Duodenal mucosa (tissue), 2 donors: ENCODE results near the gene PBOV1.

Experiments used
- H3K27ac ChIP-seq: one replicate; pipeline ENCODE4 v1.7.0; 2013; ENCODE audit warnings: low read depth, low read length
- H3K27me3 ChIP-seq, 2 donors: one replicate each; pipeline ENCODE4 v1.7.0; 2013; ENCODE audit warnings: low read length in 2 of 2, control low read depth in 1 of 2; ENCODE audit not compliant: insufficient read depth in 2 of 2, control insufficient read depth in 1 of 2
- H3K36me3 ChIP-seq, 2 donors: one replicate each; pipeline ENCODE4 v1.7.0; 2013; ENCODE audit warnings: low read length in 2 of 2, control low read depth in 1 of 2; ENCODE audit not compliant: insufficient read depth in 2 of 2, control insufficient read depth in 1 of 2
- H3K4me1 ChIP-seq, 2 donors: one replicate each; pipeline ENCODE4 v1.7.0; 2013; ENCODE audit warnings: low read length in 2 of 2, control low read depth in 1 of 2; ENCODE audit not compliant: insufficient read depth in 2 of 2, control insufficient read depth in 1 of 2
- H3K4me3 ChIP-seq, 2 donors: one replicate each; pipeline ENCODE4 v1.7.0; 2013; ENCODE audit warnings: low read length in 2 of 2, low read depth in 1 of 2
- H3K9ac ChIP-seq, 2 donors: one replicate each; pipeline ENCODE4 v1.7.0; 2013; ENCODE audit warnings: low read length in 2 of 2, low read depth in 1 of 2
- H3K9me3 ChIP-seq, 2 donors: one replicate each; pipeline ENCODE4 v1.7.0; 2013; ENCODE audit warnings: low read length in 2 of 2, control low read depth in 1 of 2; ENCODE audit not compliant: control insufficient read depth in 1 of 2

PBOV1 gene

DNA sequence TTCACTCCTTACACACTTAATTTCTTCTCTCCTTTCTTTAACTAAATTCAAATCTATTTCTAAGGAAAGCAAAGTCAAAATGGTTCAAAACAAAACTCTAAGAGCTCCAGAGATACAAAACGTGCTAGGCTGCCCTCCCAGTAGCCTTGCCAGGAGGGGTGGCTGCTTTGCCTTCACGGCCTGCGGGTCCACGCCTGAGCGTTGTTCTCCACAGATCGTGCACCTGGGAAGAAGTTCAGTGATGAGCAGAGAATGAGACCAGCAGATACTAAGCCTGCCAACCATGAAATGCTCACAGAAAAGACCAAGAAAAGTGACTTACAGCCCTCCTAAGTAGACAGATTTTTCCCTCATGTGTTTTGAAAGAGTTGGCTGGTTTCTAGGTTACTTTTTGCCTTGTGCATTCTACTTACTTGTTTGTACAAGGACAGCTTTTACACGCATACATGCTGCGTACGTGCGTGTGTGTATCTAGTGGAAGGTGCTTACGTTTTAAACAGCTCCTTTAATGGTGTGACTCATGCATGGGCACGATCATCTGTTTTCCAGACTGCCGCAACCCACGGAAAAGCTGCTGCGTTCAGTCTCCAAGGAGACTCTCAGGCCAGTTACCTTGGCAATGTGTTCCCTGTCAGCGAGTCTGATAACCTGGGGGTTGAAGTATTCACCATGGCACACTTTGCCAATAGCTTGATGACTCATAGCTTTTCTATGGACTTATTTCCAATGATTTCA is 32.4 kb upstream of the PBOV1 start:
- Histone ChIP-seq H3K36me3 (no peaks in the 10 kb centered on the region), H3K9ac (no peak overlapping the region), H3K4me1 (no peaks in the 10 kb centered on the region), H3K27ac (no peak overlapping the region), H3K4me3 (no peak overlapping the region), H3K27me3 (no peaks in the 10 kb centered on the region), H3K9me3 (no peaks in the 10 kb centered on the region)

DNA sequence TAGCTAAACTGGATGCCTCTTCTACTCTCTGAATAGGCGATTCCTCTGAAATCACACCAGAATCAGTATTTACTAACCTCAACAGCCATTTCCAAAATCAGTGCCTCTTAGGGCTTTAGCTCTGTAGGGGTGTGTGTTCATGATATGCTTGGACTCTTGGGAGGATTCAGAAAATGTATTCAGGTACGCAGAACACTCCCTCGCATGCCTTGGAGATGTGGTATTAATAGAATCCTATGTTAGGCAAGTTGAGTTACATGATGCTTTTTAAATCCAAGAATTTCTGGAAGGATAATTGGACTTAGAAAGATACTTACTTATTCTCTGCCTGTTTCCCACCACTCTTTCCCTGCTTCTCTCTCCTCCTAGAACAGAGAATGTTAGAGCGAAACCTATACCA is 31.8 kb upstream of the PBOV1 start:
- H3K27me3 ChIP-seq: no peaks in the 10 kb centered on the region
- no peaks in the 10 kb centered on the region for H3K36me3 ChIP-seq
- H3K4me3 ChIP-seq: no peak overlapping the region
- H3K9ac ChIP-seq: no peak overlapping the region
- no peaks in the 10 kb centered on the region for H3K4me1 ChIP-seq
- H3K9me3 ChIP-seq: no peaks in the 10 kb centered on the region
- H3K27ac ChIP-seq: no peak overlapping the region

DNA sequence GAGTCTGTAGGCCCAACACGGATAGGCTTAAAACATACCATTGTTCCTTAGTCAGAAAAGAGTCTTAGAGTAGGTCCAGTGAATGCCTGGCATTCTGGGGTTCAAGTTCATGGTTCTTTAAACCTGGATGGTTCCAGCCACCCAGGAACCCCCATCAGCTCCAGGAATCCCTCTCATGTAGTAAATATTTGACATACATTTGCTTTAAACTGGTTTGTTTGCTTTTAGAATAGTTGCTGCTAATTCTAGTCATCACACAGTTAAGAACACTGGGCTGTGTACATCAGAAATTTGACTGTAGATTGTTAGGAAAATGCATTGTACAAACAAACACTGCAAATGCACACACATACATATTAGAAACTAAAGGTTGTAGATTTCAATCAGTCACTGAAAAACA is 30.6 kb upstream of the PBOV1 start:
- H3K36me3 ChIP-seq: no peaks in the 10 kb centered on the region
- H3K27me3 ChIP-seq: no peaks in the 10 kb centered on the region
- no peaks in the 10 kb centered on the region for H3K9me3 ChIP-seq
- H3K4me3 ChIP-seq: no peak overlapping the region
- no peak overlapping the region for H3K27ac ChIP-seq
- no peak overlapping the region for H3K9ac ChIP-seq
- no peaks in the 10 kb centered on the region for H3K4me1 ChIP-seq

GRCh38 chr6:138248011-138248410 is 29.7 kb upstream of the PBOV1 start:
- no peak overlapping the region for H3K27ac ChIP-seq
- no peaks in the 10 kb centered on the region for H3K27me3 ChIP-seq
- no peaks in the 10 kb centered on the region for H3K4me1 ChIP-seq
- H3K9ac ChIP-seq: no peak overlapping the region
- no peak overlapping the region for H3K4me3 ChIP-seq
- H3K36me3 ChIP-seq: no peaks in the 10 kb centered on the region
- H3K9me3 ChIP-seq: no peaks in the 10 kb centered on the region

DNA sequence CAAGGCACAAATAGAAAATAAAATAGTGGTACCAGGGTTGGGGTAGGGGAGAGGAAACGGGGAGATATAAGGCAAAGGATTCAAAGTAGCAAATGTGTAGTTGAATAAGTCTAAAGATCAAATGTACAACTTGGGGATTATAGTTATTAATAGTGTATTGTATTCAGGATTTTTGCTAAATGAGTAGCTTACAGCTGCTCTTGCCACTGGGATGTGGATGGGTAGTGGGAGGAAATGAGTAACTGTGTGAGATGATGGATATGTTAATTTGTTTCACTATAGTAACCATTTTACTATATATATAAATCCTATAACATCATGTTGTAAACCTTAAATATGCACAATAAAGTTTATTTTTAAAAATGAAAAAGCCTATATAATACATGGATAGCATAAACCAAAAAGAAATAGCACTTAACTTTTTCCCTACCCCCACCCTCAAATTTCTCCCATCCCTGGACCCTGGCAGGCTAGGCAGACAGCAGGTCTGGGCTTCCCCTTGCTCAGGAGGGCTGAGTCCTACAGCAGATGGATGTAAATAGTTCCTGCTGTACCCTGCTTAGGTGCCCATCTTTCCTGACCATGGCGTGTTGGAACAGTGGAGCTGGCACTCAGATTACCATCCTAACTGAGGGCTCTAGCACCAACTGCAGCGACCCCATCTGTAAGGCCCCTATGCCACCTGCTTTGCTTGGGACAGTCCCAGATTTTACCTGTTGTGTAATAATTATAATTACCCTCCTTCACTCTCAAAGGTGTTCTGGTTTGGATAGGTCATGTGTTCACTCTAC is 28.6 kb upstream of the PBOV1 start:
- Histone ChIP-seq H3K27me3 (no peaks in the 10 kb centered on the region), H3K27ac (no peak overlapping the region), H3K36me3 (no peaks in the 10 kb centered on the region), H3K4me3 (no peak overlapping the region), H3K9me3 (no peaks in the 10 kb centered on the region), H3K4me1 (no peaks in the 10 kb centered on the region), H3K9ac (no peak overlapping the region)

DNA sequence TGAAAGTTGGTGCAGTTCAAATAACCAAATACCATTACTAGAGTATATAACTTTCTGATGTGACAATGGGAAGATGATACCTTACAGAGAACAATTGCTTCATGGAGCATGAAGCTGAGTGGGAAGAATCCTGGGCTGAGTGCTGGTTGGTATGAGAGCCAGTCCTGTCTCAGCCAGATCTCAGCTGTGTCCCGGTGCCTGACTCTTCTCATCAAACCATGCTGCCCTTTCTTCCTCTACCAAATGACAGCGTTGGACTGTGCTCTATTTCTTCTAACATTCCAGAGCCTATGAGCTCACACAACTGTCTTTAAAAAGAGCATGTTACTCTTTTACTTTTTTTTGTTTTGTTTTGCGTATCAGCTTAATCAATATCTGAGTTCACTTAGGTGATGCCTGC is 27.5 kb upstream of the PBOV1 start:
- no peak overlapping the region for H3K4me3 ChIP-seq
- H3K9me3 ChIP-seq: no peaks in the 10 kb centered on the region
- H3K27ac ChIP-seq: no peak overlapping the region
- no peaks in the 10 kb centered on the region for H3K36me3 ChIP-seq
- no peaks in the 10 kb centered on the region for H3K4me1 ChIP-seq
- H3K27me3 ChIP-seq: no peaks in the 10 kb centered on the region
- no peak overlapping the region for H3K9ac ChIP-seq

- Histone ChIP-seq H3K36me3 (no peaks in the 10 kb centered on the region), H3K9me3 (no peaks in the 10 kb centered on the region), H3K4me1 (no peaks in the 10 kb centered on the region), H3K27ac (no peak overlapping the region), H3K9ac (no peak overlapping the region), H3K27me3 (no peaks in the 10 kb centered on the region), H3K4me3 (no peak overlapping the region)
Measured at GRCh38 chr6:138242987-138243592, 24.8 kb upstream of the PBOV1 start.

GRCh38 chr6:138241934-138242333 is 23.6 kb upstream of the PBOV1 start:
- Histone ChIP-seq H3K9ac (no peak overlapping the region), H3K9me3 (no peaks in the 10 kb centered on the region), H3K4me3 (no peak overlapping the region), H3K36me3 (no peaks in the 10 kb centered on the region), H3K27me3 (no peaks in the 10 kb centered on the region), H3K4me1 (no peaks in the 10 kb centered on the region), H3K27ac (no peak overlapping the region)

DNA sequence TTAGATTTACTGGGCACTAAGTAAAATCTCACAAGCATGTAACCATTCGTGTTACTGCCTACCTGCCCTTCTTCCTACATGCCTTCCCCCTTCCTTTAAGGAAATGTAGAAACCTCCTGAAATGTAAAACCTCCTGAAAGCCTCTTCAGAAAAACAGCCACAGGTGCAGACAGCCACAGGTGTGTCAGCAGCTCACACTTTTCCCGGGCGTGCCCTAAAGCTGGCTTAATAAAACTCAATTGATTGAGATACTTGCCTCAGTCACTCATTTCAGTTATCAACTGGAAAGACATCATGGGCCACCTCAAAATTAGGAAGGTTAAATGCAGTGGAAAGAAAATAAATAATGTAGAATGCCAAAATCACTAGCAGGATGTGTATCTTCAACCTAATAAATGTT is 23.1 kb upstream of the PBOV1 start:
- Histone ChIP-seq H3K9ac (no peak overlapping the region), H3K36me3 (no peaks in the 10 kb centered on the region), H3K4me3 (no peak overlapping the region), H3K27ac (no peak overlapping the region), H3K27me3 (no peaks in the 10 kb centered on the region), H3K9me3 (no peaks in the 10 kb centered on the region), H3K4me1 (no peaks in the 10 kb centered on the region)

- H3K27ac ChIP-seq: no peak overlapping the region
- H3K36me3 ChIP-seq: no peaks in the 10 kb centered on the region
- H3K27me3 ChIP-seq: no peaks in the 10 kb centered on the region
- no peak overlapping the region for H3K9ac ChIP-seq
- H3K9me3 ChIP-seq: no peaks in the 10 kb centered on the region
- no peak overlapping the region for H3K4me3 ChIP-seq
- H3K4me1 ChIP-seq: no peaks in the 10 kb centered on the region
Measured at GRCh38 chr6:138240476-138241245, 22.4 kb upstream of the PBOV1 start.
